NT2/D1 (cell line): ENCODE measurements around the gene NKAIN1.

Experiments used
- SUZ12 ChIP-seq: IDR thresholded peaks from 2 replicates; pipeline ENCODE4 v1.6.1; 2011; ENCODE audit not compliant: insufficient read length, insufficient read depth; ENCODE audit errors: extremely low read depth
- ZNF274 ChIP-seq: IDR thresholded peaks from 2 replicates; pipeline ENCODE4 v1.6.1; 2011; ENCODE audit warnings: mild to moderate bottlenecking, low read depth, low read length

DNA sequence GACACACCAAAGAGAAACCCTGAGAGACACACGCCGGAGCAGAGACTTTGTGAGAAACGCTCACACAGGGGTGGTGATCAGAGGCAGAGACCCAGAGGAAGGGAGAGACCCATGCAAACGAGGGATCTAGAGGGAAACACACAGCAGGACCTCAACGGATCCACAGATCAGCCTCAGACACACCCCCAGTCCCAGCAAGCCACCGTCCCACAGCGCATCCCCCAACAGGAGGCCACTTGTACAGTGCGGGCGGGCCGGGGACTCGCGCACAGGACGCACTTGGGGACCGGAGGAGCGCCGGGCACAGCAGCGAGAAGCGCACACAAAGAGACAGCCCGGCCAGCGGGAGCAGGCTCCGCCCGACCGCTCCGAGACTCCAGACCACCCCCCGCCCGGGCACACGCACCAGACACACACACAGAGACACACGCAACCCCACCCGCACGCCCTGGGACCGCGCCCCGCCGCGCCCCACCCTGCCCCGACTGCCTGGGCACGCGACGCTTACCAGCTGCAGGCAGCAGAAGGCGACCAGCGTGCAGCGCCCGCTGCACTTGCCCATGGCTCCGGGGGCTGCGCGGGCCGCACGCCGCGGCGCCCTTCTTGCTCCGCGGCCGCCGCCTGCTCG lies 587 bp downstream of the NKAIN1 start:
- TF ChIP-seq ZNF274 = no peak
- peak; percentile 14 for TF ChIP-seq SUZ12
